ENCODE measurements around the gene ZSWIM9. TPM values are rescaled to one million over a fixed set of nuclear protein-coding genes. Genes with fewer than 3 reads are reported as not detected.

The ZSWIM9 gene
- 1.6 and 4.2 TPM in 2 replicates for total RNA-seq

GRCh38 chr19:48169939-48170803 is at the start of gene ZSWIM9, which contains the start of gene LIG1:
TSS of gene ZSWIM9 (plus strand) at chr19:48170680. CDS start at chr19:48171803, 1,123 bp downstream.
TSS of gene LIG1 (minus strand) at chr19:48170344. CDS start at chr19:48165566, 4,778 bp downstream.

Other genes with a start within 250 kb of the ZSWIM9 start
- gene BSPH1, start 178.5 kb upstream of the ZSWIM9 start, total RNA-seq: not detected in 2 replicates
- gene ELSPBP1, start 176.0 kb upstream of the ZSWIM9 start, total RNA-seq: not detected in 2 replicates
- not detected in 2 replicates for gene CABP5, start 126.6 kb upstream of the ZSWIM9 start, total RNA-seq
- gene PLA2G4C, start 59.9 kb upstream of the ZSWIM9 start, total RNA-seq: 0.83 and 2.6 TPM in 2 replicates
- gene LIG1, start 336 bp upstream of the ZSWIM9 start, total RNA-seq: 5.3 and 11.1 TPM in 2 replicates
- gene CARD8, start 85.2 kb downstream of the ZSWIM9 start, total RNA-seq: 12.3 and 17.7 TPM in 2 replicates
- gene ZNF114, start 99.4 kb downstream of the ZSWIM9 start, total RNA-seq: 0.94 and 1.9 TPM in 2 replicates
- gene EMP3, start 154.9 kb downstream of the ZSWIM9 start, total RNA-seq: 72.7 and 88.5 TPM in 2 replicates
- gene TMEM143, start 193.3 kb downstream of the ZSWIM9 start, total RNA-seq: 4.3 and 4.5 TPM in 2 replicates
- gene SYNGR4, start 193.7 kb downstream of the ZSWIM9 start, total RNA-seq: not detected in 2 replicates
- gene KDELR1, start 220.9 kb downstream of the ZSWIM9 start, total RNA-seq: 192 and 204 TPM in 2 replicates
- 2.1 and 2.4 TPM in 2 replicates for gene GRIN2D, start 223.0 kb downstream of the ZSWIM9 start, total RNA-seq

Measured in cardiac ventricle fibroblast (primary cell).